Upper lobe of left lung (tissue), 6 donors: ENCODE results near the gene DPM2. TPM values are rescaled to one million over a fixed set of nuclear protein-coding genes. Genes with fewer than 3 reads are reported as not detected.

Source experiments
- ATAC-seq, 2 donors: fragments of 200-7000 bp; cut with Tn5 transposase; one replicate each; pipeline ENCODE4 v1.9.1; 2022; ENCODE audit warnings: mild to moderate bottlenecking in 2 of 2, moderate library complexity in 2 of 2; ENCODE audit not compliant: low FRiP score in 2 of 2
- DNase-seq, 2 donors: peaks; one replicate each; pipeline ENCODE4 v3.0.0-alpha.2; 2019 to 2020
- H3K27ac ChIP-seq, 4 donors: fragments of 200-600 bp; sonication (generic); one replicate each; pipeline ENCODE4 v1.5.1; 2016 to 2019
- H3K27me3 ChIP-seq, 4 donors: fragments of 200-600 bp; sonication (generic); one replicate each; pipeline ENCODE4 v1.5.1; 2017 to 2019
- H3K36me3 ChIP-seq, 4 donors: fragments of 200-600 bp; sonication (generic); one replicate each; pipeline ENCODE4 v1.5.1; 2016 to 2019
- H3K4me1 ChIP-seq, 4 donors: fragments of 200-600 bp; sonication (generic); one replicate each; pipeline ENCODE4 v1.5.1; 2018 to 2019
- H3K4me3 ChIP-seq, 4 donors: fragments of 200-600 bp; sonication (generic); one replicate each; pipeline ENCODE4 v1.5.1; 2017 to 2019; ENCODE audit warnings: mild to moderate bottlenecking in 2 of 4, moderate library complexity in 1 of 4
- H3K9me3 ChIP-seq, 4 donors: fragments of 200-600 bp; sonication (generic); one replicate each; pipeline ENCODE4 v1.5.1; 2018 to 2019
- EP300 ChIP-seq, 4 donors: sonication (generic); formaldehyde crosslinking; IDR thresholded peaks; one replicate each; pipeline ENCODE4 v1.5.1; 2017; ENCODE audit warnings: antibody characterized with exemption in 4 of 4, control low read depth in 2 of 4
- POLR2A ChIP-seq, 4 donors: fragments of 450-650 bp; IDR thresholded peaks; one replicate each; pipeline ENCODE4 v1.5.1; 2016 to 2017; ENCODE audit warnings: antibody characterized with exemption in 4 of 4, mild to moderate bottlenecking in 2 of 4
- POLR2AphosphoS5 ChIP-seq, 2 donors: sonication (generic); formaldehyde crosslinking; IDR thresholded peaks; one replicate each; pipeline ENCODE4 v1.5.1; 2017; ENCODE audit warnings: antibody characterized with exemption in 2 of 2
- WGBS, 2 donors: methylation state at CpG; one replicate each; pipeline ENCODE4 v1.1.5; 2017 to 2018; 5-methylcytosine and 5-hydroxymethylcytosine counted together
- total RNA-seq, 6 donors: library from RNA; depleted of rRNA in 4 of 6; stranded (reverse); fragments of >200 nt in 4 of 6; gene quantifications; one replicate each; pipeline versions ENCODE4 v1.1.0 to v1.2.1, GENCODE V29; 2016 to 2021
- TF ChIP-seq, protein P1 (sequence below), 6 experiments: fragments of 450-650 bp in 4 of 6; fragments of 200-600 bp in 2 of 6; sonication (generic) in 2 of 6; IDR thresholded peaks; one replicate each; pipeline ENCODE4 v1.5.1; 2016 to 2019; ENCODE audit warnings: antibody characterized with exemption in 6 of 6
- donor health status: DM: no; HTN: no; CAD: no; lungs with moderate emphysema.
- donor health status: DM: no; HTN: yes; CAD: no; lungs with severe emphysema.

The DPM2 gene
- total RNA-seq, 6 donors from 2014 or later = 20.1 to 40.7 (median 25.6) TPM

- TF ChIP-seq POLR2AphosphoS5 (IDR thresholded peaks at IDR 0.05) (no peak), POLR2A (IDR thresholded peaks at IDR 0.05) (no peak), EP300 (IDR thresholded peaks at IDR 0.05) (no peak)
- TF ChIP-seq, protein P1, sequence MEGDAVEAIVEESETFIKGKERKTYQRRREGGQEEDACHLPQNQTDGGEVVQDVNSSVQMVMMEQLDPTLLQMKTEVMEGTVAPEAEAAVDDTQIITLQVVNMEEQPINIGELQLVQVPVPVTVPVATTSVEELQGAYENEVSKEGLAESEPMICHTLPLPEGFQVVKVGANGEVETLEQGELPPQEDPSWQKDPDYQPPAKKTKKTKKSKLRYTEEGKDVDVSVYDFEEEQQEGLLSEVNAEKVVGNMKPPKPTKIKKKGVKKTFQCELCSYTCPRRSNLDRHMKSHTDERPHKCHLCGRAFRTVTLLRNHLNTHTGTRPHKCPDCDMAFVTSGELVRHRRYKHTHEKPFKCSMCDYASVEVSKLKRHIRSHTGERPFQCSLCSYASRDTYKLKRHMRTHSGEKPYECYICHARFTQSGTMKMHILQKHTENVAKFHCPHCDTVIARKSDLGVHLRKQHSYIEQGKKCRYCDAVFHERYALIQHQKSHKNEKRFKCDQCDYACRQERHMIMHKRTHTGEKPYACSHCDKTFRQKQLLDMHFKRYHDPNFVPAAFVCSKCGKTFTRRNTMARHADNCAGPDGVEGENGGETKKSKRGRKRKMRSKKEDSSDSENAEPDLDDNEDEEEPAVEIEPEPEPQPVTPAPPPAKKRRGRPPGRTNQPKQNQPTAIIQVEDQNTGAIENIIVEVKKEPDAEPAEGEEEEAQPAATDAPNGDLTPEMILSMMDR (IDR thresholded peaks at IDR 0.05) = no peak
- peak in 1 of 2 donors; percentile 53 for DNase-seq
- ATAC-seq = peak in 1 of 2 donors; percentile 3
- 73% methylated on average over 11 of the region's 13 CpGs; no CpG with 5 or more reads in 1 of the 2 donors for WGBS, 2 donors
- Histone ChIP-seq H3K27ac (peak overlapping the region; percentile 46 to 74 (median 67)), H3K36me3 (peaks cover 0 to 4% (median under 1%) of the 10 kb centered on the region in 4 donors), H3K27me3 (no peaks in the 10 kb centered on the region), H3K9me3 (no peaks in the 10 kb centered on the region), H3K4me3 (no peak overlapping the region), H3K4me1 (peaks cover 11 to 27% (median 20%) of the 10 kb centered on the region in 4 donors)
Observed at GRCh38 chr9:127954831-127955293, 17.2 kb upstream of the DPM2 start.

DNA sequence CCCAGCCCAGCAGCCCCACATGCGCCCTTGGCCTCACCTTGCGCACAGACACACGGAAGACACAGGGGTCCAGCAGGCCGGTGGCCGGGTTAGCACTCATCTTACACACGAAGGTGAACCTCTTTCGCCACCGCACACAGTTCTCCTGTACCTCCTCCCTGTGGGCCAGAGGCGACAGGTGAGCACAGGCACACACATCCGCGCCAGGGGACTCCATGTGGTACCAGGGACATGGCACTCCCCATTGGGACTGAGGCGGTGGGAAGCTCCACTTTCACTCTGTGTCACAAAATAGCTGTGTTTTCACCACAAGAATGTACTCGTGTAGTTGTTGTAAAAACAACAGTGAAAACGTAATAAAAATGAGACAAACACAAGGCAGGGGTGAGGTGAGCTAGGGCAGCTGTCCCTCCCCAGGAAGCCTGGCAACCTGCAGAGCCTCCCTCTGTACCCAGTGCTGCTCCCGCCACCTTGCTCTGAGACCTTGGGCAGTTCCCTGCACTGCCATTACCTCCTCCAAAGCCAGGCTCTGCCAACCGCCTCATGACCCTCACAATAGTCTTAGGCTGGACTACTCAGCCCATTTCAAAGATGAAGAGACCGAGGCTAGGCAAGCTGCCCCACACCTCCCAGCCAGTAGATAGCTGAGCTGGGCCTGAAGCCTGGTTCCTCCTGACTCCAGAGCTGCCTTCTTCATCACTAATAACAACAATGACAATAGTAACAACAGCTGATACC lies 16.3 kb upstream of the DPM2 start:
- Histone ChIP-seq H3K36me3 (peaks cover 0 to 4% (median 1%) of the 10 kb centered on the region in 4 donors), H3K27me3 (no peaks in the 10 kb centered on the region), H3K4me1 (peaks cover 11 to 27% (median 20%) of the 10 kb centered on the region in 4 donors), H3K4me3 (no peak overlapping the region), H3K27ac (peak overlapping the region in 2 of 4 donors; percentile 15 to 70), H3K9me3 (no peaks in the 10 kb centered on the region)
- TF ChIP-seq, protein P1 (IDR thresholded peaks at IDR 0.05) = no peak
- TF ChIP-seq POLR2AphosphoS5 (IDR thresholded peaks at IDR 0.05) (no peak), POLR2A (IDR thresholded peaks at IDR 0.05) (no peak), EP300 (IDR thresholded peaks at IDR 0.05) (no peak)
- DNase-seq (peak in 1 of 2 donors; percentile 64), ATAC-seq (no peak)
- 92 to 93% methylated on average over 8 to 17 of the region's 17 CpGs for WGBS, 2 donors

DNA sequence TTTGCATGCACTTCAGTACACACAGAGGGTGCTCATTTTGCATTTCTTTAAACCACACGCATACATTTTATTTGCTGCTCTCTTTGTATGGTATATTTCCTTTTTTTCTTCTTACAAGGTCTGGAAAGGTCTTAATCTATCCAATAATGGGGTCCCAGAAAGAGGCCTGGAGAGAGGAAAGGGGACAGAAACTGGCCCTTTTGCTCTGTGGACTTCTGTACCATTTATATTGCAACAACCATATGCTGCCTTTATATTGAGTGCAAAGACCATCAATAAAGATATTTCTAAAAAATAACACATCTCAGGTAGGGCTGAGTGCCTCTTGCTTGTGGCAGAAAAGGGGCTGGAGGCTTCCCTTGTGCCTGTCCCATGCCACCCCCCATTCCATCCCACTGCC lies 15.5 kb upstream of the DPM2 start:
- no peak overlapping the region for H3K4me3 ChIP-seq
- ATAC-seq = no peak

GRCh38 chr9:127950513-127951289 lies 13.0 kb upstream of the DPM2 start:
- WGBS, 2 donors = 74 to 76% methylated on average over 21 of the region's 21 CpGs
- ATAC-seq (no peak), DNase-seq (peak in 1 of 2 donors; percentile 74)
- TF ChIP-seq, protein P1 (IDR thresholded peaks at IDR 0.05) = no peak
- TF ChIP-seq POLR2AphosphoS5 (IDR thresholded peaks at IDR 0.05) (no peak), EP300 (IDR thresholded peaks at IDR 0.05) (no peak), POLR2A (IDR thresholded peaks at IDR 0.05) (no peak)
- Histone ChIP-seq H3K27ac (no peak overlapping the region), H3K27me3 (no peaks in the 10 kb centered on the region), H3K36me3 (peaks cover 0 to 11% (median 4%) of the 10 kb centered on the region in 4 donors), H3K4me3 (no peak overlapping the region), H3K9me3 (no peaks in the 10 kb centered on the region), H3K4me1 (peaks cover 9 to 23% (median 17%) of the 10 kb centered on the region in 4 donors)

More for the DNA sequence above, 15.5 kb upstream of the DPM2 start:
- Histone ChIP-seq H3K27ac (peak overlapping the region in 1 of 4 donors; percentile 15), H3K4me1 (peaks cover 11 to 27% (median 20%) of the 10 kb centered on the region in 4 donors), H3K36me3 (peaks cover 0 to 4% (median 1%) of the 10 kb centered on the region in 4 donors), H3K27me3 (no peaks in the 10 kb centered on the region), H3K9me3 (no peaks in the 10 kb centered on the region)
- WGBS, 2 donors = 95 to 100% methylated on average over 1 of the region's 1 CpG
- no peak for DNase-seq
- TF ChIP-seq POLR2A (IDR thresholded peaks at IDR 0.05) (no peak), POLR2AphosphoS5 (IDR thresholded peaks at IDR 0.05) (no peak), EP300 (IDR thresholded peaks at IDR 0.05) (no peak)
- TF ChIP-seq, protein P1 (IDR thresholded peaks at IDR 0.05) = no peak
